ENCODE measurements around the gene TCAP. TPM values are rescaled to one million over a fixed set of nuclear protein-coding genes. Genes with fewer than 3 reads are reported as not detected.

TCAP gene
- total RNA-seq, 1 donor from 2014 or later, result 0.49 TPM

DNA sequence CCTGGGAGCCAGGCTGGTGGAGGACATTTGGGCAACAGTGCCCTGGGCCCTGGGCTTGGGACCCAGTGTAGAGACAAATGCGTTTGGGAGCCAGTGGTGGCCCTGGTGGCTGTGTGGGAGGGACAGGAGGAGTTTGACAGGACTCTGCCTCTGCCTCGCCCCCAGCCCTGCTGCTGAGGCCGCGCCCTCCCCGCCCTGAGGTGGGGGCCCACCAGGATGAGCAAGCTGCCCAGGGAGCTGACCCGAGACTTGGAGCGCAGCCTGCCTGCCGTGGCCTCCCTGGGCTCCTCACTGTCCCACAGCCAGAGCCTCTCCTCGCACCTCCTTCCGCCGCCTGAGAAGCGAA, 11.9 kb upstream of the TCAP start:
- Histone ChIP-seq H3K27ac (no peak overlapping the region), H3K27me3 (no peaks in the 10 kb centered on the region), H3K4me3 (no peak overlapping the region), H3K36me3 (peaks cover 0 to 14% of the 10 kb centered on the region in 2 donors), H3K9me3 (no peaks in the 10 kb centered on the region), H3K4me1 (peaks cover 25% of the 10 kb centered on the region)
- DNase-seq (ENCODE audit: extremely low spot score in 2 of 2), result no peak
- TF ChIP-seq CTCF (IDR thresholded peaks at IDR 0.05) (no peak), POLR2A (IDR thresholded peaks at IDR 0.05) (no peak), POLR2AphosphoS5 (IDR thresholded peaks at IDR 0.05; ENCODE audit: insufficient read depth in 1 of 2, low read depth in 1 of 2) (no peak)
- intact Hi-C loops (cut with DNase I), result no loop called here

- Histone ChIP-seq H3K4me1 (peaks cover 25% of the 10 kb centered on the region), H3K27ac (no peak overlapping the region), H3K4me3 (no peak overlapping the region), H3K36me3 (peaks cover 0 to 17% of the 10 kb centered on the region in 2 donors), H3K9me3 (no peaks in the 10 kb centered on the region), H3K27me3 (no peaks in the 10 kb centered on the region)
- TF ChIP-seq POLR2AphosphoS5 (IDR thresholded peaks at IDR 0.05; ENCODE audit: insufficient read depth in 1 of 2, low read depth in 1 of 2) (no peak), CTCF (IDR thresholded peaks at IDR 0.05) (peak; percentile 17 to 43 (median 22))
- no peak for DNase-seq (ENCODE audit: extremely low spot score in 2 of 2)
- intact Hi-C loops (cut with DNase I), result no loop called here
Measured at GRCh38 chr17:39653662-39654331, 11.4 kb upstream of the TCAP start.

DNA sequence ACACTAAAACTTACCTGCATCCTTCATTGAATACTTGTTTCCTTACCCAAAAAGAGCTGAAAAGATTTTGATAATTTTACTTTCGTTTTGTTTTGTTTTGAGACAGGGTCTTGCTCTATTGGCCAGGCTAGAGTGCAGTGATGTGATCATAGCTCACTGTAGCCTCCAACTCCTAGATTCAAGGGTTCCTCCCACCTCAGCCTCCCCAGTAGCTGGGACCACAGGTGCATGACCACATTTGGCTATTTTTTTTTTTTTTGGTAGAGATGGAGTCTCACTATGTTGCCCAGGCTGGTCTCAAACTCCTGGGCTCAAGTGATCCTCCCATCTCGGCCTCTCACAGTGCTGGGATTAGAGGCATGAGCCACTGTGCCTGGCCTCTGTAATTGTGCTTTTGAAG, 10.0 kb upstream of the TCAP start:
- TF ChIP-seq POLR2AphosphoS5 (IDR thresholded peaks at IDR 0.05; ENCODE audit: insufficient read depth in 1 of 2, low read depth in 1 of 2) (no peak), CTCF (IDR thresholded peaks at IDR 0.05) (no peak), POLR2A (IDR thresholded peaks at IDR 0.05) (no peak)
- intact Hi-C loops (cut with DNase I), result no loop called here
- DNase-seq (ENCODE audit: extremely low spot score in 2 of 2), result no peak
- H3K4me3 ChIP-seq, result no peak overlapping the region
- H3K4me1 ChIP-seq, result peaks cover 28% of the 10 kb centered on the region
- no peaks in the 10 kb centered on the region for H3K27me3 ChIP-seq
- H3K36me3 ChIP-seq, result peaks cover 0 to 21% of the 10 kb centered on the region in 2 donors
- H3K27ac ChIP-seq, result no peak overlapping the region
- no peaks in the 10 kb centered on the region for H3K9me3 ChIP-seq

- H3K27me3 ChIP-seq, result no peaks in the 10 kb centered on the region
- TF ChIP-seq POLR2A (IDR thresholded peaks at IDR 0.05), result no peak
- no peak for TF ChIP-seq CTCF (IDR thresholded peaks at IDR 0.05)
- no peak for TF ChIP-seq POLR2AphosphoS5 (IDR thresholded peaks at IDR 0.05; ENCODE audit: insufficient read depth in 1 of 2, low read depth in 1 of 2)
- no peak overlapping the region for H3K4me3 ChIP-seq
- intact Hi-C loops (cut with DNase I), result no loop called here
- peak overlapping the region; percentile 26 for H3K27ac ChIP-seq
- peaks cover 39% of the 10 kb centered on the region for H3K4me1 ChIP-seq
- peaks cover 0 to 42% of the 10 kb centered on the region in 2 donors for H3K36me3 ChIP-seq
- no peaks in the 10 kb centered on the region for H3K9me3 ChIP-seq
- no peak for DNase-seq (ENCODE audit: extremely low spot score in 2 of 2)
Measured at GRCh38 chr17:39658346-39658745, 6.8 kb upstream of the TCAP start.

- TF ChIP-seq POLR2AphosphoS5 (IDR thresholded peaks at IDR 0.05; ENCODE audit: insufficient read depth in 1 of 2, low read depth in 1 of 2) (no peak), POLR2A (IDR thresholded peaks at IDR 0.05) (no peak), CTCF (IDR thresholded peaks at IDR 0.05) (no peak)
- H3K27ac ChIP-seq, result peak overlapping the region; percentile 26
- intact Hi-C loops (cut with DNase I), result no loop called here
- H3K9me3 ChIP-seq, result no peaks in the 10 kb centered on the region
- peaks cover 0 to 42% of the 10 kb centered on the region in 2 donors for H3K36me3 ChIP-seq
- H3K4me1 ChIP-seq, result peaks cover 39% of the 10 kb centered on the region
- no peak overlapping the region for H3K4me3 ChIP-seq
- H3K27me3 ChIP-seq, result no peaks in the 10 kb centered on the region
- no peak for DNase-seq (ENCODE audit: extremely low spot score in 2 of 2)
Measured at GRCh38 chr17:39658760-39659159, 6.4 kb upstream of the TCAP start.

All from vagina (tissue), 2 donors.